ENCODE results near the gene RAB11FIP2.

RAB11FIP2 gene

DNA sequence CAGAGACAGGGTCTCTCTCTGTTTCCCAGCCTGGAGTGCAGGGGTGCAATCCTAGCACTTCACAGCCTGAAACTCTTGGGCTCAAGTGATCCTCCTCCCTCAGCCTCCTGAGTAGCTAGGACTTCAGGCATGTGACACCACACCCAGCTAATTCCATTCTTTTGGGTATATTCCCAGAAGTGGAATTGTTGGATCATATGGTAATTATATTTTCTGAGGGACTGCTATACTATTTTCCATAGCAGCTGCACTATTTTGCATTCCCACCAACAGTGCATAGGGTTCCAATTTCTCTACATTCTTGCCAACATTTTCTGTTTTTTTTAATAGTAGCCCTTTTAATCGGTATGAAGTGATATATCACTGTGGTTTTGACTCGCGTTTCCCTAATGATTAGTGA lies 30.0 kb upstream of the RAB11FIP2 start:
- TF ChIP-seq ZBTB7A (IDR thresholded peaks at IDR 0.05; ENCODE audit: low read depth): no peak
- TF ChIP-seq, protein P1, sequence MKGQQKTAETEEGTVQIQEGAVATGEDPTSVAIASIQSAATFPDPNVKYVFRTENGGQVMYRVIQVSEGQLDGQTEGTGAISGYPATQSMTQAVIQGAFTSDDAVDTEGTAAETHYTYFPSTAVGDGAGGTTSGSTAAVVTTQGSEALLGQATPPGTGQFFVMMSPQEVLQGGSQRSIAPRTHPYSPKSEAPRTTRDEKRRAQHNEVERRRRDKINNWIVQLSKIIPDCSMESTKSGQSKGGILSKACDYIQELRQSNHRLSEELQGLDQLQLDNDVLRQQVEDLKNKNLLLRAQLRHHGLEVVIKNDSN (IDR thresholded peaks at IDR 0.05): no peak
- TF ChIP-seq, protein P2, sequence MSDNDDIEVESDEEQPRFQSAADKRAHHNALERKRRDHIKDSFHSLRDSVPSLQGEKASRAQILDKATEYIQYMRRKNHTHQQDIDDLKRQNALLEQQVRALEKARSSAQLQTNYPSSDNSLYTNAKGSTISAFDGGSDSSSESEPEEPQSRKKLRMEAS (IDR thresholded peaks at IDR 0.05): no peak
- no peak for TF ChIP-seq YY1 (IDR thresholded peaks at IDR 0.05; ENCODE audit: low read depth)
- no peak for TF ChIP-seq CEBPB (IDR thresholded peaks at IDR 0.05)
- TF ChIP-seq TEAD4 (IDR thresholded peaks at IDR 0.05): no peak
- no peak for TF ChIP-seq EP300 (IDR thresholded peaks at IDR 0.05; ENCODE audit: borderline replicate concordance)
- TF ChIP-seq, protein P3, sequence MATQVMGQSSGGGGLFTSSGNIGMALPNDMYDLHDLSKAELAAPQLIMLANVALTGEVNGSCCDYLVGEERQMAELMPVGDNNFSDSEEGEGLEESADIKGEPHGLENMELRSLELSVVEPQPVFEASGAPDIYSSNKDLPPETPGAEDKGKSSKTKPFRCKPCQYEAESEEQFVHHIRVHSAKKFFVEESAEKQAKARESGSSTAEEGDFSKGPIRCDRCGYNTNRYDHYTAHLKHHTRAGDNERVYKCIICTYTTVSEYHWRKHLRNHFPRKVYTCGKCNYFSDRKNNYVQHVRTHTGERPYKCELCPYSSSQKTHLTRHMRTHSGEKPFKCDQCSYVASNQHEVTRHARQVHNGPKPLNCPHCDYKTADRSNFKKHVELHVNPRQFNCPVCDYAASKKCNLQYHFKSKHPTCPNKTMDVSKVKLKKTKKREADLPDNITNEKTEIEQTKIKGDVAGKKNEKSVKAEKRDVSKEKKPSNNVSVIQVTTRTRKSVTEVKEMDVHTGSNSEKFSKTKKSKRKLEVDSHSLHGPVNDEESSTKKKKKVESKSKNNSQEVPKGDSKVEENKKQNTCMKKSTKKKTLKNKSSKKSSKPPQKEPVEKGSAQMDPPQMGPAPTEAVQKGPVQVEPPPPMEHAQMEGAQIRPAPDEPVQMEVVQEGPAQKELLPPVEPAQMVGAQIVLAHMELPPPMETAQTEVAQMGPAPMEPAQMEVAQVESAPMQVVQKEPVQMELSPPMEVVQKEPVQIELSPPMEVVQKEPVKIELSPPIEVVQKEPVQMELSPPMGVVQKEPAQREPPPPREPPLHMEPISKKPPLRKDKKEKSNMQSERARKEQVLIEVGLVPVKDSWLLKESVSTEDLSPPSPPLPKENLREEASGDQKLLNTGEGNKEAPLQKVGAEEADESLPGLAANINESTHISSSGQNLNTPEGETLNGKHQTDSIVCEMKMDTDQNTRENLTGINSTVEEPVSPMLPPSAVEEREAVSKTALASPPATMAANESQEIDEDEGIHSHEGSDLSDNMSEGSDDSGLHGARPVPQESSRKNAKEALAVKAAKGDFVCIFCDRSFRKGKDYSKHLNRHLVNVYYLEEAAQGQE (IDR thresholded peaks at IDR 0.05; ENCODE audit: low read depth): no peak
- TF ChIP-seq FOXM1 (IDR thresholded peaks at IDR 0.05; ENCODE audit: borderline replicate concordance, low read depth): no peak
- TF ChIP-seq RAD21 (IDR thresholded peaks at IDR 0.05; ENCODE audit: low read depth): no peak
- TF ChIP-seq EGR1 (IDR thresholded peaks at IDR 0.05): no peak
- no peak for TF ChIP-seq TCF12 (IDR thresholded peaks at IDR 0.05; ENCODE audit: low read depth)

DNA sequence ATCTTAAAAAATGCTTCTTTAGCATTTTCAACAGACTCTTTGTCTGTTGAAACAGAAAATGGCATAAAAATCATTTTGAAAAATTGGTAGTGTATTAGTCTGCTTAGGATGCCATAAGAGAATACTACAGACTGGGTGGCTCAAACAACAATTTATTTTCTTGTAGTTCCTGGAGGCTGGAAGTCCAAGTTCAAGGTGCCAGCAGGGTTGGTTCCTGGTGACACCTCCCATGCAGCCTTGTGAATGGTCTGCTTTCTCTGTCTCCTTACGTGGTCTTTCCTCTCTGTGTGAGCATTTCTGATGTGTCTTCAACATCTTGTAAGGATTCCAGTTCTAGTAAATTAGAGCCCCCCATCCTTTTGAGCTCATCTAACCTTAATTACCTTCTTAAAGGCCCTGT lies 26.1 kb upstream of the RAB11FIP2 start:
- TF ChIP-seq TAF1 (IDR thresholded peaks at IDR 0.05; ENCODE audit: low read depth) (no peak), NFIC (IDR thresholded peaks at IDR 0.05) (no peak), EGR1 (IDR thresholded peaks at IDR 0.05) (no peak), YY1 (IDR thresholded peaks at IDR 0.05; ENCODE audit: low read depth) (no peak), CREB1 (IDR thresholded peaks at IDR 0.05; ENCODE audit: low read depth) (no peak), RAD21 (IDR thresholded peaks at IDR 0.05; ENCODE audit: low read depth) (no peak)
- TF ChIP-seq, protein P1 (IDR thresholded peaks at IDR 0.05): no peak
- TF ChIP-seq, protein P3 (IDR thresholded peaks at IDR 0.05; ENCODE audit: low read depth): no peak

DNA sequence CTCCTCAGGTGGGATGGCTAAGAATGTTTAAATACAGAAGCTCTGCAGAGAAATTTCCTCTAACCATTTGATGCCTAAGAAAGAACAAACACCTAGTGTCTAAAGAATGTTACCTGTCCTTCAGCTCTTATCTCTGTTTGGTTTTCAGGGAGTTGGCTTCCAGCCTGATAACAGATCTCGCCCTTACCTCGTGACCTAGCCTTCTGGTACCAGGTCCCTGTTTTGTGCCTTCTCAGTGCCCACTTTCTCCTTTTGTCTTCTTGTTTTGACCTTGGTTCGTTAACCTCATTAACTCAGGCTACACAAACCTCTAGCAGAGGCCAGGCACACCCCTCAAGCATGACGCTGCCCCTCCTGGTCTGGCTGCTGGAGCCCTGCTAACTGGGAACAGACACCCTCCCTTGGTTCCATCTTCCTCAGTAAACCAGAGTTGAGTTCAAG lies 16.1 kb upstream of the RAB11FIP2 start:
- TF ChIP-seq, protein P3 (IDR thresholded peaks at IDR 0.05; ENCODE audit: low read depth): no peak
- TF ChIP-seq TCF12 (IDR thresholded peaks at IDR 0.05; ENCODE audit: low read depth) (no peak), RAD21 (IDR thresholded peaks at IDR 0.05; ENCODE audit: low read depth) (no peak), EP300 (IDR thresholded peaks at IDR 0.05; ENCODE audit: borderline replicate concordance) (no peak), TAF1 (IDR thresholded peaks at IDR 0.05; ENCODE audit: low read depth) (no peak), YY1 (IDR thresholded peaks at IDR 0.05; ENCODE audit: low read depth) (no peak), EGR1 (IDR thresholded peaks at IDR 0.05) (no peak), TEAD4 (IDR thresholded peaks at IDR 0.05) (no peak), CREB1 (IDR thresholded peaks at IDR 0.05; ENCODE audit: low read depth) (no peak), NFIC (IDR thresholded peaks at IDR 0.05) (no peak), FOXM1 (IDR thresholded peaks at IDR 0.05; ENCODE audit: borderline replicate concordance, low read depth) (no peak), ZBTB7A (IDR thresholded peaks at IDR 0.05; ENCODE audit: low read depth) (no peak), CEBPB (IDR thresholded peaks at IDR 0.05) (no peak)
- TF ChIP-seq, protein P1 (IDR thresholded peaks at IDR 0.05): no peak
- TF ChIP-seq, protein P2 (IDR thresholded peaks at IDR 0.05): no peak

DNA sequence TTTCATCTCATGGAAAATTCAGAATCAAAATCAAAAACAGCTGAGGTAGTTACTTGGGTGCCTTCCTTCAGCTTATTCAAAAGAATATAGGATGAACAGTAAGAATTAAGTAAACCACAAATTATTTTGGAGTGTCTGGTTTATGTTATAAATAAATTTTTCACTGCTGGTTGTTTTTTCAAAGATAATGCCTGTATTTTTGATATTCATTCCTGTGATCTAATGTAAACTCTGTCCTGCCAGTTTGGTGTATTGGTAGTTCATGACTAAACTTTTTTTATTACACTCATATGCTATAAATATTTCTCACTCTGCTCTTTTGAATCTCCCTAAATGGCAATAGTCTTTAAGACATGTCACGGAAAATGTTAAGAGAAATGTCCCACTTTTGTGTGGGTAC lies 11.6 kb upstream of the RAB11FIP2 start:
- TF ChIP-seq TEAD4 (IDR thresholded peaks at IDR 0.05): no peak
- TF ChIP-seq, protein P3 (IDR thresholded peaks at IDR 0.05; ENCODE audit: low read depth): no peak
- TF ChIP-seq YY1 (IDR thresholded peaks at IDR 0.05; ENCODE audit: low read depth): no peak

Data from Ishikawa (cell line).